ENCODE data around the gene SUPT3H.
"Not testable (repeated sequence)": the region's sequence is repeated elsewhere in the genome, so short reads cannot be mapped to it uniquely, and the experiment has no call there.

SUPT3H gene

DNA sequence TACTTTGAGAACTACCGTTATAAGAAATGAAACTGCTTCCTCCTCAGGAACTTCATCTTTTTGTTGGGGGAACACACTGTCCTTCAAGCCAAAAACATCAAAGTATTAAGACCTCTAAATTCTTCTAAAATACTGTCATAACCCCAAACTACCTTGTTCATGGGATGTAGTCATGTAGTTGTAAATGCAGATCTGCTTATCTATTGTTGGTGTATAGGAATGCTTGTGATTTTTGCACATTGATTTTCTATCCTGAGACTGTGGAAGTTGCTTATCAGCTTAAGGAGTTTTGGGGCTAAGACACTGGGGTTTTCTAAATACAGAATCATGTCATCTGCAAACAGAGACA, 332.5 kb downstream of the SUPT3H start:
- DNase-seq = no peak

DNA sequence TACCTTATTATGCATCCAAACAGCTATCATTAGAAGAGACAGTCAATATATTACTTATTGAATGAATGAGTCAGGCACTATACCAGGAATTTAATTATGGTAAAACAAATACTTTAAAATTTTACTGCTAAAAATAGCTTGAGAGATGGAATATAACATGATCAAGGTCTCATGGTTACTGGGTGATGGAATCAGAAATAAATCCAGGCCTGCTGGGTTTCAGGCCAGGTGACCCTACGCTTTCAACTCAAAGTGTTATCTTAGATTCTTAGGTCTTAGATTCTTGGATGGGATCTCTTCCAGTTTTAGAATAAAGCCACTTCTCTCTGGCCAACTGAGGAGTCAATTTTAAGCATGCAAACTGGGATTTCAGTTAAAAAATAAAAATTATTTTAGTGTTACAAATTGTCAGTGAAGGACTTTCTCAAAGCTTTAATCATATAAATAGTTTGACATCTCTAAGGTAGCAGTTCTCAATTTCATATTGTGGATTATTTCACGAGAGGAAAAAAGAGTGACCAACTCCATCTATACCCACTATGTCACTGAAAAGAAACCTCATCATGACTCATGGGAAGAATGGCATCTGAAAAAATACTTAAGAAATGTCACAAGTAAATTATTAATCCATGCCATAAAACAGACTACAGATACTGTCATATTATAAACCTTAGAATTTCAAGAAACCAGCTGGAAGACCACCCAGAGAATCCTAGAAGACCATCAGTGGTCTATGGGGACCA, 333.1 kb downstream of the SUPT3H start:
- no peak for DNase-seq

- DNase-seq = no peak
Measured at GRCh38 chr6:45044086-45044485, 333.6 kb downstream of the SUPT3H start.

- DNase-seq = not testable (repeated sequence)
Measured at GRCh38 chr6:45042673-45043072, 335.1 kb downstream of the SUPT3H start.

DNA sequence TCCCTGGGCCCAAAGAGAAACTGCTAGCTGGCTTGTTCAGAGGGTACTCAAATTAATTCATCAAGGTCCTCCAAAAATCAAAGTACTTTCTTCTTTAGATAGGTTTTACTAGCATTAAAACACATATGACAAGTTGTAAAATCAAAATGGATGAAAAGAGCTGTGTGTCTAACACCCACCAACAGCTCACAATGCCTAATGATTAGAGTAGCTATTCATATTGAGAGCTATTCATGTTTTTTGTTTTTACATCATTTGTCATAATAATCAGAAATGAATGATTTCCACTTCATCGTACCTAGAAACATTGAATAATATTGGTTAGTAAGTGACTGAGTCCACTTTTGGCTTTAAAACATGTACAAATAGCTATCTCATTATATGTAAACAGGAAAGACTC, 339.5 kb downstream of the SUPT3H start:
- DNase-seq = no peak

DNA sequence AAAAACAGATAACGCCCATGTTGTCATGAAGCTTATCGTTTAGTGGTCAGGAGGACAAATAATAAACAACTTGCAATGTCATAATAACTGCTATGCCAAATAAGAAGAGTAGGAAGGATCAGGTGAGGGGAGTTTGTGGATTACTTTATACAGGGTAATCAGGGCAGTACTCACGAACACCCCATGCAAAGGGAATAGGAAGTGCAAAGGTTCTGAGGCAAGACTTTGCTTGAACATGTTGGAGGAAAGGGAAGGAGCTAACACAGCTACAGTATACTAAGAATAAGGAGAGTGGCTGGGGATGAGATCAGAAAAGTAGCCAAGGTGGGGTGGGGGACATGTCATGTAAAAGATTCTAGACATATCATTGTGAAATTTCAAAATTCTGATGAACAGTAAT, 341.6 kb downstream of the SUPT3H start:
- DNase-seq = no peak

DNA sequence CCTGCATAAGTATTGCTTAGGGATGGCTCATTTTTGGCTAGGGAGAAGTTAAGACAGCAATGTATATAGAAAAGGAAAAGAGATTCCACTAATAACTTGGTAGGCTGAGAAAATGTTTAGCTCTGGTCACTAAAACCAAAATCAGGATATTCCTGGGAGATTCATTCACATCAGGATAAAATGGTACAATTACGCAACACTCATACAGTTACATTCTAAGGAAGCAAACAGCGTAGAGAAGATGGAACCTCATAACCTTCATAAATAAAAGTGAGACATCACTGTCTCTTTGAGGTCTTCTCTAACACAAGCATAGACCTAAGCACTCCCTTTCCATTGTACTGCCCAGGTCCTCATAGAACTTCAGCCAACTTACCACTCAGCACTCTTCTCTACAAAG, 345.3 kb downstream of the SUPT3H start:
- no peak for DNase-seq

GRCh38 chr6:45031601-45032000, 346.1 kb downstream of the SUPT3H start:
- no peak for DNase-seq

DNA sequence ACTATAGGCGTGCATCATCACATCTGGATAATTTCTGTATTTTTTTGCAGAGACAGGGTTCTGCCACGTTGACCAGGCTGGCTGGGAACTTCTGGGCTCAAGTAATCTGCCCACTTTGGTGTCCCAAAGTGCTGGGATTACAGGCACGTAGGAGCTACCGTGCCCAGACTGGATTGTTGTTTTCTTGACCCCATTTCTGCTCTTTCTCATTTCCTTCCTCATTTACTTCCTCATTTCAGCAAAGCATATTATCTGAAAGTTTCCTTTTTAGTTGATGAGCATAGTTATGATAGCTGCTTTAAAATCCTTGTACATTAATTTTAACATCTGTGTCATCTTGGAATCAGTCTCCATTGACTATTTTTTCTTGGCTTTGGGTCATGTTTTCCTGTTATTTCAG, 350.6 kb downstream of the SUPT3H start:
- no peak for DNase-seq

GRCh38 chr6:45026003-45026516, 351.7 kb downstream of the SUPT3H start:
- no peak for DNase-seq

DNA sequence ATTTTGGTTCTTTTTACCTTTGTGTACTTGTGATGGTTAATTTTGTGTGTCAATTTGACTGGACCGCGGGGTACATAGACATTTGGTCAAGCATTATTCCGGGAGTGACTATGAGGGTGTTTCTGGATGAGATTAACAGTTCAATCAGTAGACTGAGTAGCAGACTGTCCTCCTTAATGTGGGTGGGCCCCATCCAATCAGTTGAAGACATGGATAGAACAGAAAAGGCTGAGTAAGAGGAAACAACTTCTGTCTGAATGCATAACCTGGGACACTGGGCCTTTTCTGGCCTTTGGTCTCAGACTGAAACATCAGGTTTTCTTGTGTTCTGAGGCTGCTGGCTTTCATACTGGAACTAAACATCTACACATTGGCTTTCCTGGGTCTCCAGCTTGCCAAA, 353.1 kb downstream of the SUPT3H start:
- no peak for DNase-seq

- DNase-seq = no peak
Measured at GRCh38 chr6:45021676-45022075, 356.1 kb downstream of the SUPT3H start.

GRCh38 chr6:45012687-45013086, 365.0 kb downstream of the SUPT3H start:
- DNase-seq = no peak

- no peak for DNase-seq
Measured at GRCh38 chr6:45009576-45009975, 368.2 kb downstream of the SUPT3H start.

DNA sequence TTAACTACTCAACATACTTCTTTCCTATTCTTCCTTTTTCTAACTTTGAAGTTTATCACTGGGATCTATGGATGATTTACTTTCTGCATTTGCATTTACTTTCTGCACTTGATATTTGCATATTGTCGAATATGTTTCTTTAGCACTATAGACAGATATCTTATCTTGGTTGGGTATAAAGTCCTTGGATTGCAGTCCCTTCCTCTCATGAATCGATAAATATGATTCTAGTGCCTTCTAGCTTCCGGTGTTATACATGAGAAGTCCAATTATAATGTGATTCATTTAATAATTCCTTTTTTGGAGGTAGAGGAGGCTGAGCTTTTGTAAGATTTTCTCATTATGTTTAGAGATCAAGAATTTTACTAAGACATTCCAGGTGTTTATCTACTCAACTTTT, 370.8 kb downstream of the SUPT3H start:
- DNase-seq = no peak

DNA sequence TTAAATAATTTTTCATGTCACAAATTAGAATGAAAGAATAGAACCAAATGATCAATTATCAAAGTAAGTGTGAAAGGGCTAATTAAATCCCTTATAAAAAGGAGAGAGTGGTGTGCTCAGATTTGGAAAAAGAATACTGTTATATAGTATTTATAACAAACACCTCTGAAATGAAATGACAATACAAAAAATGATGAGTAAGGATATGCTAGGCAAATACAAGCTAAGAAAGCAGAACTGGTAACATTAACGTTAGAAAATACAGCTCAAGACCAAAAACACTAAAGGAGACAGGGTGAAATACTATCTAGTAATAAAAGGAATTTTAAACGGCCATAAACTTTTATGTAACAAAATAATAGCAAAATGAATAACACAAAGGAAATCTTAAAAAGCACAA, 373.8 kb downstream of the SUPT3H start:
- DNase-seq = no peak

DNA sequence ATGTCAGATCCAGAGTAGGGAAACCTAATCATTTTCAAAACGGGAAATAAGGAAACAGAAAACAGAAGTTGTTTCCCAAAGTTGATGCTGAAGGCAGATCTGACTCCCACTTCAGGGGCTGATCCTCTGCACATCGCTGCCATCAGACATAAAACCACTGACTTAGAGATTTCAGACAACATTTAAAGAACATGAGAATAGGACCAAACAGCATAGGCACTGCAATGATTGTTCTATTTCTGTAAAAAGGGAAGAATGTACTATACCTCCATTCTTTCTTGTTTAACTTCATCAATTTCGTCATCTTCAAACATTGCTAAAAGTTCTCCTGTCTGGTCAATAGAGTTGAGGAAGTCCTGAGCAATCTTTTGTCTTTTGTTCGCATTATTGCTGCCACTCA, 374.3 kb downstream of the SUPT3H start:
- no peak for DNase-seq

- DNase-seq = no peak
Measured at GRCh38 chr6:45002390-45003105, 375.2 kb downstream of the SUPT3H start.

GRCh38 chr6:45001663-45002062, 376.1 kb downstream of the SUPT3H start:
- no peak for DNase-seq

DNA sequence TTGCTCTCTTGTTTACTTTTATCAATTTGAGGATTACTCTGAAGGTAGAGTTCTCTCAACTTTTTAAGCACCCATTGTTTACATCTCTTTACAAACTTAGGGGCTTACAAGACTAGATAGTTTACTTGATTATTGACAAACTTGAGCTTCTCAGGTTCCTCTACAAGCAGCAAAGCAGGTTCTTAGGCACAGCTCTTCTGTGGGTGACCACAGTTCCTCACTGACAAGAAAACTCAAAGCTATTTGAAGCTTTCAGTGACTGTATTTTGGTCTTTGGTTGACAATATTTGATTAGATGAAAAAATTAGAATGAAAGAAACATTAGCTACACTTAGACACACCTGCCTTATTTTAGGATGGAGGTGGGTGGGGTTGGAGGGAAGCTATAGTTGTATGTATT, 376.9 kb downstream of the SUPT3H start:
- no peak for DNase-seq

GRCh38 chr6:44999066-44999465, 378.7 kb downstream of the SUPT3H start:
- DNase-seq = no peak

- no peak for DNase-seq
Measured at GRCh38 chr6:44995486-44996132, 382.1 kb downstream of the SUPT3H start.

GRCh38 chr6:44989391-44989790, 388.3 kb downstream of the SUPT3H start:
- no peak for DNase-seq

DNA sequence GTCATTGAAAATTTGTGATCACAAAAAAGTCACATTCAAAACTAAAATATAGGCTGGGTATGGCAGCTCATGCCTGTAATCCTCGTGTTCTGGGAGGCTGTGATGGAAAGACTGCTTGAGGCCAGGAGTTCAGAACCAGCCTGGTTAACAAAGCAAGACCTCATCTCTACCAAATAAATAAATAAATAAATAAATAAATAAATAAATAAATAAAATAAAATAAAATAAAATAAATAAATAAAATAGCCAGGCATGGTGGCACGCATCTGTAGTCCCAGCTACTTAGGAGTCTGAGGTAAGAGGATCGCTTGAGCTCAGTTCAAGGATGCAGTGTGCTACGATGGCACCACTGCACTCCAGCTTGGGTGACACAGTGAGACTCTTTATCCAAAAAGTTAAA, 392.7 kb downstream of the SUPT3H start:
- no peak for DNase-seq
